GM18505 (cell line): ENCODE measurements around the gene GSE1.

Experiments used
- ATAC-seq: cut with Tn5 transposase; IDR thresholded peaks from one replicate; pipeline ENCODE4 v1.9.1; 2021; ENCODE audit not compliant: unreplicated experiment
- POLR2A ChIP-seq: IDR thresholded peaks from 4 replicates; pipeline ENCODE4 v1.6.1; 2011; ENCODE audit warnings: borderline replicate concordance; ENCODE audit not compliant: insufficient read depth, insufficient read length; ENCODE audit errors: extremely low read depth

GSE1 gene

GRCh38 chr16:85665373-85665740, 52.2 kb downstream of the GSE1 start:
- no peak for TF ChIP-seq POLR2A
- no peak for ATAC-seq

GRCh38 chr16:85665929-85666328, 52.8 kb downstream of the GSE1 start:
- no peak for TF ChIP-seq POLR2A
- ATAC-seq: no peak

GRCh38 chr16:85667261-85667660, 54.1 kb downstream of the GSE1 start:
- ATAC-seq: no peak
- no peak for TF ChIP-seq POLR2A

GRCh38 chr16:85667841-85668413, 54.8 kb downstream of the GSE1 start:
- no peak for TF ChIP-seq POLR2A

GRCh38 chr16:85668676-85669424, 55.7 kb downstream of the GSE1 start:
- no peak for TF ChIP-seq POLR2A
- ATAC-seq: no peak

More at GRCh38 chr16:85667841-85668413, 54.8 kb downstream of the GSE1 start:
- no peak for ATAC-seq

GRCh38 chr16:85670840-85671239, 57.7 kb downstream of the GSE1 start:
- ATAC-seq: no peak
- no peak for TF ChIP-seq POLR2A

- no peak for TF ChIP-seq POLR2A
- ATAC-seq: no peak
These were observed 60.7 kb downstream of the GSE1 start for GRCh38 chr16:85673529-85674417.

GRCh38 chr16:85674418-85674755, 61.3 kb downstream of the GSE1 start:
- no peak for TF ChIP-seq POLR2A

GRCh38 chr16:85674828-85675227, 61.7 kb downstream of the GSE1 start:
- no peak for ATAC-seq
- no peak for TF ChIP-seq POLR2A

More at GRCh38 chr16:85674418-85674755, 61.3 kb downstream of the GSE1 start:
- no peak for ATAC-seq

GRCh38 chr16:85675251-85675874, 62.2 kb downstream of the GSE1 start:
- no peak for TF ChIP-seq POLR2A
- ATAC-seq: no peak

- TF ChIP-seq POLR2A: no peak
- ATAC-seq: no peak
These were observed 63.3 kb downstream of the GSE1 start for GRCh38 chr16:85676466-85676865.

- no peak for ATAC-seq
- TF ChIP-seq POLR2A: no peak
These were observed 64.4 kb downstream of the GSE1 start for GRCh38 chr16:85677383-85677967.

- TF ChIP-seq POLR2A: no peak
- no peak for ATAC-seq
These were observed 64.9 kb downstream of the GSE1 start for GRCh38 chr16:85678016-85678415.
